GM19395 (cell line): Measurements from ENCODE around the gene PRKAA2.
A peak's percentile ranks its signal among the peaks of the same experiment; 100 is the strongest.

Experiments used
- ATAC-seq: cut with Tn5 transposase; IDR thresholded peaks from one replicate; pipeline ENCODE4 v1.9.1; 2021; ENCODE audit warnings: mild to moderate bottlenecking, moderate library complexity; ENCODE audit not compliant: unreplicated experiment

Gene PRKAA2

GRCh38 chr1:56654126-56654923 lies 9.2 kb downstream of the PRKAA2 start:
- no peak for ATAC-seq

- ATAC-seq: no peak
Measured at GRCh38 chr1:56655991-56656613, 11.0 kb downstream of the PRKAA2 start.

- ATAC-seq: no peak
Measured at GRCh38 chr1:56658254-56658653, 13.1 kb downstream of the PRKAA2 start.

- no peak for ATAC-seq
Measured at GRCh38 chr1:56660293-56660692, 15.2 kb downstream of the PRKAA2 start.

DNA sequence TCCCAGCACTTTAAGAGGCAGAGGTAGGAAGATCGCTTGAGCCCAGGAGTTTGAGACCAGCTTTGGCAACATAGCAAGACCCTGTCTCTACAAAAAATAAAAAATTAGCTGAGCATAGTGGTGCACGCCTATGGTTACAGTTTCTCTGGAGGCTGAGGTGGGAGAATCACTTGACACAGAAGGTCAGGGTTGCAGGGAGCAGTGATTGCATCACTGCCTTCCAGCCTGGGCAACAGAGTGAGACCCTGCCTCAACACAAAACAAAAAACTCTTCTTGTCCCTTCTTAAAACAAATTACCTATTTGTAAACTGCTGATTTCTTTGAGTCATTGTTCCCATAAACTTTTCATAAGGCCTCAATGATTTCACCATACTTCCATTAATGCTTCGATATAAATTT lies 18.7 kb downstream of the PRKAA2 start:
- ATAC-seq: no peak

DNA sequence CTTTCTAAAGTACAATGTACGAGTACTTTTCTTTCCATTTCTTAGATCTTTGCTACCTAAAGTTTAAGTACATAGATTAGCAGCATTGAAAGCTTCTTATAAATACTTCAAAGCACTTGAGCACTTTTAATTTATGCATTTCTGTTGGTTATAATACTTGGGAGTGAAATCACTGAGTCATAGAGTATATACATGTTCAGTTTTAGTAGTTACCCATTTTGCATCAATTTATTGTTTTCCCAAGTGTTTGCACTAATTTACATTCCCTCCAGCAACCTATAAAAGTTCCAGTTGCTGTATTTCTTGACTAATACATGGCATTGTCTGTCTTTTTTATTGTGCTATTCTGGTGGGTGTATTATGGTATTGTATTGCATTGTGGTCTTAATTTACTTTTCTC lies 20.3 kb downstream of the PRKAA2 start:
- no peak for ATAC-seq

DNA sequence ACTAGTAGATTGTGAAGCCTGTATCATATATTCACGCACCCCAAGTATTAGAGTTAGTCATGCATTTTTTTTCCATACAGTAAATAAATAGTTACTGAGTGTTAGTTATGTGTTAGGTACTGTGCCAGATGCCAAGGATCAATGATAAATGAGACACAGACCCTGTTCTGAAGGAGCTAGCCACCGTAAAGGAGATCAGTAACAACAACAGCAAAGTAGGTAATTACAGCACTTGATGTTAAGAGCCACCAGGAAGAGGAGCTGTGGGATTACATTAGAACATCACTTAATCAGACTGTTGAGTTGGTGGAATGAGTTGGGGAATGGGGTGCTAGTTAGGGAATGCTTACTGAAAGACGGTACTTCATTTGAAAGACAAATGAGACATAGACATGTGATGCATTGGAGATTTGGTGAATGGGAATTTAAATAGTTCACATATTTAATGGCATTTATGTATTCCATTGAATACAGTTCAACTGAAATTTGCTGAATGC lies 21.0 kb downstream of the PRKAA2 start:
- ATAC-seq: no peak

- ATAC-seq: no peak
Measured at GRCh38 chr1:56670350-56670749, 25.2 kb downstream of the PRKAA2 start.

- no peak for ATAC-seq
Measured at GRCh38 chr1:56671085-56671484, 26.0 kb downstream of the PRKAA2 start.

GRCh38 chr1:56671542-56671941 lies 26.4 kb downstream of the PRKAA2 start:
- no peak for ATAC-seq

- no peak for ATAC-seq
Measured at GRCh38 chr1:56672579-56672978, 27.5 kb downstream of the PRKAA2 start.

- no peak for ATAC-seq
Measured at GRCh38 chr1:56675763-56676162, 30.6 kb downstream of the PRKAA2 start.

DNA sequence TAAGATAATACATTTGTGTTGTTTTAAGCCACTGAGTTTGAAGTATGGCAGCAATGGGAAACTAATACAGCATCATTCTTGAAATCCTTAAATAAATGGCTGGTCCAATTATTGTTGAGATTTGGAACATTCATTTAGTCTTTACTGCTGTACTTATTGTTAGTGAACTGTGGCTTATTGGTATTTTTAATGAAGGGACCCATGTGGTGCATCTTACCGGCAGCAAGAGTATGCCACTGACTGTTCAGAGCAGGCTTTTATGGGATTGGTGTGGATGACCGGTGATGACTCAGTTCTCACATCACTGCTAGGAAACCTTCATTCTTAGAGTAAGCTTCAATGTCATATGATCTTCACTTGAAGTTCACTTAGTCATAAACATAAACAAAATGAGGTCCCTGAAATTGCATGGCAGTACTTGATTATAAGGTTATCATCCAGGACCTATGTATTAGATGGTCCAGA lies 31.5 kb downstream of the PRKAA2 start:
- no peak for ATAC-seq

- ATAC-seq: no peak
Measured at GRCh38 chr1:56683569-56683968, 38.5 kb downstream of the PRKAA2 start.

GRCh38 chr1:56686169-56686568 lies 41.1 kb downstream of the PRKAA2 start:
- no peak for ATAC-seq

- ATAC-seq: peak; percentile 76
Measured at GRCh38 chr1:56688522-56689026, 43.5 kb downstream of the PRKAA2 start.

GRCh38 chr1:56696663-56697062 lies 51.5 kb downstream of the PRKAA2 start:
- ATAC-seq: no peak

DNA sequence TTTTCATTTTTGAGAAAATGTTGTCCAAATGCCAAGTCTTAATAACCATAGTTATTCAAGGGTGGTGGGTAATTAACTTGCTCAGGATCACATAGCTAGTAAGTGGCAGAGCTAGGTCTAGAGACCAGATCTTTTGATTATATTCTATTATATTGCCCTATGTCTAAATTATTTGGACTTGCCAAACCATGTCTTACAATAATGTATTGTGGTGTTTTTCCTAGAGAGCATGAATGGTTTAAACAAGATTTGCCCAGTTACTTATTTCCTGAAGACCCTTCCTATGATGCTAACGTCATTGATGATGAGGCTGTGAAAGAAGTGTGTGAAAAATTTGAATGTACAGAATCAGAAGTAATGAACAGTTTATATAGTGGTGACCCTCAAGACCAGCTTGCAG lies 58.6 kb downstream of the PRKAA2 start:
- ATAC-seq: no peak

GRCh38 chr1:56707379-56707778 lies 62.3 kb downstream of the PRKAA2 start:
- no peak for ATAC-seq

- ATAC-seq: no peak
Measured at GRCh38 chr1:56709269-56709880, 64.3 kb downstream of the PRKAA2 start.

- ATAC-seq: no peak
Measured at GRCh38 chr1:56709995-56710394, 64.9 kb downstream of the PRKAA2 start.

GRCh38 chr1:56710646-56711045 lies 65.5 kb downstream of the PRKAA2 start:
- ATAC-seq: no peak
